Measurements from ENCODE around the gene MAT2B.

- no peak for TF ChIP-seq CTCF (IDR thresholded peaks at IDR 0.05; ENCODE audit: control extremely low read depth in 1 of 3, insufficient read depth in 1 of 3, low read depth in 1 of 3, low read length in 3 of 3)
- TF ChIP-seq SRF (IDR thresholded peaks at IDR 0.05; ENCODE audit: low read depth, low read length): no peak
Measured at GRCh38 chr5:163561339-163561738, 55.9 kb downstream of the MAT2B start.
